ENCODE results near the gene RABL6. TPM values are rescaled to one million over a fixed set of nuclear protein-coding genes. Genes with fewer than 3 reads are reported as not detected.

The RABL6 gene
- total and polyA plus RNA-seq, 2 of the 4 experiments (the other 2 are of a cell fraction) = 37.1 to 47.5 TPM

GRCh38 chr9:136840140-136840876 lies 32.6 kb downstream of the RABL6 start:
- WGBS, 2 experiments (ENCODE audit: extremely low coverage in 2 of 2, insufficient read length in 1 of 2) = 88% methylated on average over 3 of the region's 32 CpGs; no CpG with 5 or more reads in 1 of the 2 experiments
- H3K14ac ChIP-seq (replicated peaks; ENCODE audit: low read depth, low read length) = no peak overlapping the region
- H4K5ac ChIP-seq (ENCODE audit: low read depth, low read length) = no peak overlapping the region
- H4K8ac ChIP-seq (ENCODE audit: low read depth in 2 of 2, low read length in 2 of 2) = no peak overlapping the region
- no peak overlapping the region for H2AK5ac ChIP-seq (ENCODE audit: low read depth, low read length)
- dilution Hi-C loops (cut with HindIII; ENCODE audit: low sequenced_read_pairs, unreplicated experiment) (no loop called here), in situ Hi-C loops (cut with MboI; ENCODE audit: low sequenced_read_pairs) (no loop called here), intact Hi-C loops (cut with micrococcal nuclease) (no loop called here)
- no peak overlapping the region for H2BK15ac ChIP-seq (ENCODE audit: low read depth, low read length)
- POLR2A ChIA-PET (ENCODE audit: unreplicated experiment) = interaction anchor here (0.6 kb wide), 1 partner anchor 23 kb away, joined by 6 read pairs; no protein-coding TSS in a partner anchor
- H3K27me3 ChIP-seq (ENCODE audit: control insufficient read depth, insufficient read depth, low read length) = peaks cover 5% of the 10 kb centered on the region; the same call in 1 of the 2 replicates
- no peak overlapping the region for H3K4me3 ChIP-seq (ENCODE audit: insufficient read depth, low read depth, low read length)
- no peak overlapping the region for H3K18ac ChIP-seq (ENCODE audit: low read depth, low read length)
- peaks cover 17% of the 10 kb centered on the region for H4K20me1 ChIP-seq (ENCODE audit: insufficient read depth, low read length)
- H2AK9ac ChIP-seq (replicated peaks; ENCODE audit: low read depth, low read length, poor library complexity) = peak overlapping the region; percentile 87
- BruUV-seq (replicated peaks) = TSS peak; percentile 82
- no peak for ATAC-seq (ENCODE audit: low read depth)
- H4K91ac ChIP-seq (ENCODE audit: insufficient read depth, low read depth, low read length) = no peak overlapping the region
- no peak overlapping the region for H3K23ac ChIP-seq (ENCODE audit: low read depth, low read length)
- peaks cover 7% of the 10 kb centered on the region; the same call in 1 of the 2 replicates for H3K9me1 ChIP-seq (ENCODE audit: insufficient read depth, low read length)
- no peaks in the 10 kb centered on the region for H3K9me3 ChIP-seq (ENCODE audit: control insufficient read depth, insufficient read depth, low read length)
- no peak overlapping the region for H2BK5ac ChIP-seq (ENCODE audit: low read depth, low read length, poor library complexity, severe bottlenecking)
- no peak overlapping the region for H3K4ac ChIP-seq (ENCODE audit: low read depth, low read length)
- no peak overlapping the region for H3K9ac ChIP-seq (ENCODE audit: low read depth, low read length)
- H2BK120ac ChIP-seq (ENCODE audit: low read depth, low read length) = no peak overlapping the region
- H3K79me1 ChIP-seq (ENCODE audit: low read depth in 1 of 2, low read length in 2 of 2) = peaks cover 0 to 6% of the 10 kb centered on the region in 2 experiments; a peak in 1 of 4 replicates
- no peak overlapping the region for H3K27ac ChIP-seq (ENCODE audit: insufficient read depth, low read length)
- H3K4me2 ChIP-seq (ENCODE audit: low read depth, low read length) = no peak overlapping the region
- H3K4me1 ChIP-seq (ENCODE audit: control insufficient read depth, insufficient read depth, low read length) = peaks cover 9% of the 10 kb centered on the region
- no peak overlapping the region for H2AFZ ChIP-seq (replicated peaks; ENCODE audit: low read length, poor library complexity)
- CTCF ChIA-PET = no interaction called here
- no peak overlapping the region for H3K56ac ChIP-seq (ENCODE audit: extremely low read depth, insufficient read depth, low read length)
- no peak overlapping the region for H2BK20ac ChIP-seq (ENCODE audit: low read depth, low read length)
- H3K36me3 ChIP-seq (ENCODE audit: control insufficient read depth, insufficient read depth, low read length) = peaks cover 13% of the 10 kb centered on the region
- DNase-seq = no peak
- TF ChIP-seq MXI1 (IDR thresholded peaks at IDR 0.05; ENCODE audit: borderline replicate concordance, low read depth, low read length) (no peak), CTCF (conservative IDR thresholded peaks at IDR 0.05; ENCODE audit: low read depth, low read length) (no peak), RCOR1 (IDR thresholded peaks at IDR 0.05; ENCODE audit: insufficient replicate concordance, low read length) (no peak), BHLHE40 (IDR thresholded peaks at IDR 0.05; ENCODE audit: low read depth, low read length) (no peak), MAFK (IDR thresholded peaks at IDR 0.05; ENCODE audit: low read depth, low read length) (no peak), POLR2A (IDR thresholded peaks at IDR 0.05; ENCODE audit: low read depth, low read length) (no peak), RFX5 (IDR thresholded peaks at IDR 0.05; ENCODE audit: low read depth, low read length) (no peak), CEBPB (IDR thresholded peaks at IDR 0.05; ENCODE audit: low read depth, low read length) (no peak), CHD1 (IDR thresholded peaks at IDR 0.05; ENCODE audit: low read depth, low read length) (no peak), SMC3 (IDR thresholded peaks at IDR 0.05; ENCODE audit: low read depth, low read length) (no peak), RAD21 (IDR thresholded peaks at IDR 0.05; ENCODE audit: low read length) (no peak), USF2 (IDR thresholded peaks at IDR 0.05; ENCODE audit: low read depth, low read length) (no peak), FOS (IDR thresholded peaks at IDR 0.05; ENCODE audit: low read depth, low read length) (no peak), MAZ (IDR thresholded peaks at IDR 0.05; ENCODE audit: borderline replicate concordance, low read depth, low read length) (no peak; the same call in 1 of the 2 replicates), ELK1 (IDR thresholded peaks at IDR 0.05; ENCODE audit: borderline replicate concordance, low read depth, low read length) (no peak)

Measured in IMR-90 (cell line).